Adrenal gland (tissue), 12 donors: Measurements from ENCODE around the gene NAIP. TPM values are rescaled to one million over a fixed set of nuclear protein-coding genes. Genes with fewer than 3 reads are reported as not detected.
"Not testable (repeated sequence)": the region's sequence is repeated elsewhere in the genome, so short reads cannot be mapped to it uniquely, and the experiment has no call there.

Experiments used
- DNase-seq, 7 donors: peaks; one replicate each; pipeline ENCODE4 v3.0.0-alpha.2; 2019 to 2020
- H3K27ac ChIP-seq, 5 donors: fragments of 200-600 bp; sonication (generic) in 4 of 5; 1 replicate in 3 of 5; 2 replicates in 2 of 5; pipeline versions ENCODE4 v1.5.1 to v1.8.0; 2016 to 2020; ENCODE audit warnings: mild to moderate bottlenecking in 1 of 5
- H3K27me3 ChIP-seq: fragments of 200-600 bp; 2 replicates; pipeline ENCODE4 v1.8.0; 2021
- H3K36me3 ChIP-seq, 2 donors: fragments of 200-600 bp; replicated peaks in 1 of 2; 1 replicate in 1 of 2; 2 replicates in 1 of 2; pipeline versions ENCODE4 v1.5.1 to v1.8.0; 2018 to 2022
- H3K4me1 ChIP-seq, 2 donors: fragments of 200-600 bp; replicated peaks in 1 of 2; 1 replicate in 1 of 2; 2 replicates in 1 of 2; pipeline versions ENCODE4 v1.5.1 to v1.8.0; 2018 to 2021
- H3K4me3 ChIP-seq, 4 donors: fragments of 200-600 bp; sonication (generic) in 3 of 4; one replicate each; pipeline ENCODE4 v1.5.1; 2016 to 2018
- H3K9me3 ChIP-seq, 3 donors: fragments of 200-600 bp; sonication (generic) in 1 of 3; replicated peaks in 1 of 3; 1 replicate in 2 of 3; 2 replicates in 1 of 3; pipeline versions ENCODE4 v1.5.1 to v1.8.0; 2016 to 2021
- WGBS, 4 donors: extraction: QIAGEN DNeasy Blood & Tissue Kit in 2 of 4; methylation state at CpG; one replicate each; pipeline versions ENCODE4 v1.1.5 to v1.1.7; 2013 to 2017; 5-methylcytosine and 5-hydroxymethylcytosine counted together
- intact Hi-C, 2 donors: fragments of 100-400 bp; cut with DNase I; formaldehyde crosslinking; loops; one replicate each; pipeline versions ENCODE4 v1.14.1 to v1.15.0; 2022 to 2023
- polyA plus RNA-seq, 3 donors: library from polyadenylated mRNA; stranded (reverse); fragments of 200-250 nt in 2 of 3; fragments of 350-450 nt in 1 of 3; fragmentation: Illumina TruSeq in 1 of 3; extraction: RNeasy Lipid Tissue Mini Kit (QIAGEN cat#74804) in 1 of 3; gene quantifications; one replicate each; pipeline ENCODE4 v1.2.3, GENCODE V29; 2013 to 2014
- total RNA-seq, 9 donors: library from RNA; depleted of rRNA in 4 of 9; stranded (reverse); fragments of >200 nt in 4 of 9; fragments of 120-200 nt in 1 of 9; fragmentation: NEBNext Ultra II Directional in 1 of 9; extraction: Animal tissue kit (Norgen Biotek cat#: 25700) in 1 of 9; gene quantifications; one replicate each; pipeline versions ENCODE4 v1.1.0 to v1.2.4, GENCODE V29; 2013 to 2023
- donor health status: healthy with polysubstance abuse.
- donor health status: Bipolar disorder and iron deficiency.
- donor health status: DM: yes; HTN: yes; CAD: no.
- donor health status: DM: no; HTN: no; CAD: no.
- donor health status: DM: no; HTN: no; CAD: no.
- donor health status: DM: yes; HTN: yes; CAD: no.

The NAIP gene
- total and polyA plus RNA-seq, 12 donors: 3.2 to 59.2 (median 15.6) TPM

GRCh38 chr5:70953068-70953467, 72.1 kb downstream of the NAIP start:
- H3K36me3 ChIP-seq, H3K4me1 ChIP-seq, DNase-seq, H3K9me3 ChIP-seq, H3K27ac ChIP-seq, H3K27me3 ChIP-seq, H3K4me3 ChIP-seq, intact Hi-C loops: not testable (repeated sequence)
- WGBS, 4 donors: no CpG with 5 or more reads among the region's 10 CpGs

DNA sequence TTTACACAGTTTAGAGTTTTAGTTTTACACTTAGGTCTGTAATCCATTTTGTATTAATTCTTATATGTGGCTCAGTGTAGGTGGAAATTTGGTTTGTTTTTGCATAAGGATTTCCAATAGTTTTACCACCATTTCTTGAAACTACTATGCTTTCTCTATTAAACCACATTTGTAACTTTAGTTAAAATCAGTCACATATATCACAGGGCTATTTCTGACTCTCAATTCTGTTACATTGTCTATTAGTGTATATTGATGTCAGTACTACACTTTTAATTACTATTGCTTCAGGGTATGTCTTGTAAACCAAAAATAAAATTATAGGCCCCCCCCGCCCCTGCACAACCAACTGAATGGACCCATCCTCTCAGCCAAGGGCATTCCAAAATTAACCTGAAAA, 92.6 kb downstream of the NAIP start:
- H3K27me3 ChIP-seq, H3K36me3 ChIP-seq, intact Hi-C loops, DNase-seq, H3K4me1 ChIP-seq, H3K9me3 ChIP-seq, H3K4me3 ChIP-seq, H3K27ac ChIP-seq: not testable (repeated sequence)
- no CpG with 5 or more reads among the region's 1 CpG for WGBS, 4 donors

GRCh38 chr5:70931709-70932368, 93.3 kb downstream of the NAIP start:
- H3K4me3 ChIP-seq, H3K4me1 ChIP-seq, DNase-seq, H3K9me3 ChIP-seq, H3K27ac ChIP-seq, intact Hi-C loops, H3K27me3 ChIP-seq, H3K36me3 ChIP-seq: not testable (repeated sequence)
- WGBS, 4 donors: no CpG with 5 or more reads among the region's 6 CpGs

GRCh38 chr5:70925211-70925562, 100.0 kb downstream of the NAIP start:
- H3K4me1 ChIP-seq, H3K27me3 ChIP-seq, intact Hi-C loops, H3K4me3 ChIP-seq, H3K27ac ChIP-seq, H3K9me3 ChIP-seq, DNase-seq, H3K36me3 ChIP-seq: not testable (repeated sequence)
- WGBS, 4 donors: no CpG with 5 or more reads among the region's 16 CpGs

Other genes with a start within 250 kb of the NAIP start
- gene SERF1A, start 124.7 kb downstream of the NAIP start, total RNA-seq: 10 to 100 TPM in 1 of 9 donors, 1 to 10 TPM in 8; 2.6 to 21.1 (median 6.7) TPM
- 10 to 100 TPM in 1 of 3 donors, 1 to 10 TPM in 2; 2.2 to 10.0 (median 5.1) TPM for gene SERF1A, start 124.7 kb downstream of the NAIP start, polyA plus RNA-seq
- 10 to 100 TPM; 16.2 to 54.4 (median 25.3) TPM for gene SMN1, start 100.3 kb downstream of the NAIP start, total RNA-seq
- gene SMN1, start 100.3 kb downstream of the NAIP start, polyA plus RNA-seq: 100 to 1,000 TPM in 1 of 3 donors, 10 to 100 TPM in 2; 28.8 to 101 (median 29.4) TPM
- 10 to 100 TPM in 7 of 9 donors, 1 to 10 TPM in 2; 2.6 to 33.9 (median 17.3) TPM for gene GTF2H2, start 42.3 kb upstream of the NAIP start, total RNA-seq
- gene GTF2H2, start 42.3 kb upstream of the NAIP start, polyA plus RNA-seq: 10 to 100 TPM in 1 of 3 donors, 1 to 10 TPM in 2; 4.2 to 23.5 (median 5.2) TPM